22Rv1 (cell line): ENCODE results near the gene GBA3.

Source experiments
- CTCF ChIP-seq: fragments of 450-650 bp; IDR thresholded peaks from 2 replicates; pipeline ENCODE4 v1.5.1; 2017; ENCODE audit warnings: mild to moderate bottlenecking
- ZFX ChIP-seq: fragments of 450-650 bp; IDR thresholded peaks from 2 replicates; pipeline ENCODE4 v1.6.1; 2017; ENCODE audit warnings: antibody characterized with exemption, borderline replicate concordance

- TF ChIP-seq CTCF (no peak), ZFX (no peak)
Observed at GRCh38 chr4:22678940-22679854, 13.5 kb upstream of the GBA3 start.
